ENCODE measurements around the gene CGREF1. TPM values are rescaled to one million over a fixed set of nuclear protein-coding genes. Genes with fewer than 3 reads are reported as not detected.

Gene CGREF1
- total RNA-seq, 1 experiment from 2014 or later, result 1.3 TPM

DNA sequence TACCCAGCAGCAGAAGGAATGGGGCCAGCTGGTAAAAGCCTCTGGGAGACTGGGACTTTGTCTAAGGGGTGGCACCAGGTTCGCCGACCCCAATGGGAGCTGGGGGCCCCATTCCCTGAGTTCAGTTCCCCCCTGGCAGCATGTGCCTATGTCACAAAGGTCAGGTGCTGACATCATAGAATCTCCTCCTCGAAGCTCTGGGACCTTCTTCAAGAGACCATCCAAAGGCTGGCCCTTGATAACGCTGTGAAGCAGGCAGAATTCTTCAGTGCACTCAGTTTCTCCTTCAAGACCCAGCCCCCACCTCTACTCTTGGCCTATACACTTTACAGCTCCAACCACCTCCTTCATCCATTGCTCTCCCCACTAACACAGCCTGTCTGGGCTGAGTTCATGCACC lies 20.4 kb upstream of the CGREF1 start, which contains the start of gene PRR30:
Gene PRR30 (minus strand): TSS at position 101 of the 400 bp plus-strand sequence. CDS start 1,081 bp downstream, outside the sequence.
- no peak for DNase-seq (ENCODE audit: low spot score)
- in situ Hi-C loops (cut with HindIII; ENCODE audit: low sequenced_read_pairs), result no loop called here

DNA sequence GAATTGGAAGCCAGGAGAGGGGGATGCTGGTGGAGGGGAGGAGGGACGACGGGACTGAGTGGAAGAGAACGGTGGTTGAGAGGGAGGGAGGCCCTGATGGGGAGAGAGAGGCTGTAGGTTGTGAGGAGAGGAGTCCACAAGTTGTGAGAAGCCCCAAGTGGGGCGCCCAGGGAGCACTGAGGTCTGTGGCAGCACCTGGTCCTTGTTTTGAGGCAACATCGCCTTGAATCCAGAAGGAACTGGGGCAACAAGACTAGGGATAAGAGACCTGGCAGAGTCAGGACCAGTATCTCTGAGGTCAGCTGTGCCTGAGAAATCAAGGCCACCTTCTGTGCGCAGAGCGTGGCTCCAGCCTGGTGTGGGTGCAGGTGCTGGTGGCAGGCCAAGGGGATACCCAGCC lies 19.2 kb upstream of the CGREF1 start:
- in situ Hi-C loops (cut with HindIII; ENCODE audit: low sequenced_read_pairs), result no loop called here
- no peak for DNase-seq (ENCODE audit: low spot score)

DNA sequence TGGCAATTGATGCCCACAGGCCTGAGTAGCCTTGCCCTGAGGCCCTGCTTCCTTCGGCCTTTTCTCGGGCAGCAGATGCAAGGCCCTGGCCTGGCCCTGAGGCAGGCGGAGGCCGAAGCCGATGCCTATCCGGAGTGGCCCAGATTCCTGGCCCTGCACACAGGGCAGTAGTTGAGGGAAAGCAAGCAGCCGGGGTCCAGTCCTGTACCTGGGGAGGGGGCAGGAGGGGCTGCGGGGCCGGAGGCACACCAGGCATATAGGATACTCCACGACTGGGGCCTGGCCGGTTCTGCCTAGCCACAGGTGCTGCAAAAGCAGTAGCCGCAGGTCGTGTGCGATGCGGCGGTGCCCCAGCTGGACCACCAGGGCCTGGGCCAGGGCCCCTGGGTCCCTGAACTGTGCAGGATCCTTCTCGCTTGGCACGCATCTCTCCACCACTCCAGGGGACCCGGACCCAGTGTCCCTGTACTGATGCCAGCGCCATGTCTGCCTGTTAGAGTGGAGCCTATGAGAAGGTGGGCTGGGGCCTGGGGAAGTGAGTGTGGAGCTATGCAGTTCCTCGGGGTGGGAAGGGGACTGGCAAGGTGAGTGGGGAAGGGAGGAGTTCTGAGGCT lies 18.5 kb upstream of the CGREF1 start:
- DNase-seq (ENCODE audit: low spot score), result no peak
- in situ Hi-C loops (cut with HindIII; ENCODE audit: low sequenced_read_pairs), result no loop called here

- DNase-seq (ENCODE audit: low spot score), result no peak
- in situ Hi-C loops (cut with HindIII; ENCODE audit: low sequenced_read_pairs), result no loop called here
Observed at GRCh38 chr2:27136751-27137150, 17.8 kb upstream of the CGREF1 start.

GRCh38 chr2:27135478-27135955 lies 16.6 kb upstream of the CGREF1 start:
- DNase-seq (ENCODE audit: low spot score), result no peak
- in situ Hi-C loops (cut with HindIII; ENCODE audit: low sequenced_read_pairs), result no loop called here

DNA sequence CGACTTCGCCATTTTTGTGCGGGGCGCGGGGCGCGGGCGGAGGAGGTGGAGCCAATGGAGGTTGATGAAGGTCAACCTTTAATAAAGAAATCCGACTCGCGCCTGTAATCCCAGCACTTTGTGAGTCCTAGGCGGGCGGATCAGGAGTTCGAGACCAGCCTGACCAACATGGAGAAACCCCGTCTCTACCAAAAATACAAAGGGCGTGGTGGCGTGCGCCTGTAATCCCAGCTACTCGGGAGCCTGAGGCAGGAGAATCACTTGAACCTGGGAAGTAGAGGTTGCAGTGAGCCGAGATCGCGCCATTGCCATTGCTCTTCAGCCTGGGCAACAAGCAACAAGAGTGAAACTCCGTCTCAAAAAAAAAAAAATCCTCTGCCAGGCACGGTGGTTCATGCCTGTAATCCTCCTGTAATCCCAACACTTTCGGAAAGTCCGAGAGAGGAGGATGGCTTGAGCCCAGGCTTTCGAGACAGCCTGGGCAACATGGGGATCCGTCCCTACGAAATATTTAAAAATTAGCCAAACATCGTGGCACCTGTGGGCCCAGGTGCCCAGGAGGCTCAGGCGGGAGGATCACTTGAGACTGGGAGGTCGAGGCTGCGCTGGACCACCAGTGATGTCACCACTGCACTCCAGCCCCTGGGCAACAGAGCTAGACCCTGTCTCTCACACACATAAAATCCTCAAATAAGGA lies 16.0 kb upstream of the CGREF1 start:
- in situ Hi-C loops (cut with HindIII; ENCODE audit: low sequenced_read_pairs), result no loop called here
- no peak for DNase-seq (ENCODE audit: low spot score)

DNA sequence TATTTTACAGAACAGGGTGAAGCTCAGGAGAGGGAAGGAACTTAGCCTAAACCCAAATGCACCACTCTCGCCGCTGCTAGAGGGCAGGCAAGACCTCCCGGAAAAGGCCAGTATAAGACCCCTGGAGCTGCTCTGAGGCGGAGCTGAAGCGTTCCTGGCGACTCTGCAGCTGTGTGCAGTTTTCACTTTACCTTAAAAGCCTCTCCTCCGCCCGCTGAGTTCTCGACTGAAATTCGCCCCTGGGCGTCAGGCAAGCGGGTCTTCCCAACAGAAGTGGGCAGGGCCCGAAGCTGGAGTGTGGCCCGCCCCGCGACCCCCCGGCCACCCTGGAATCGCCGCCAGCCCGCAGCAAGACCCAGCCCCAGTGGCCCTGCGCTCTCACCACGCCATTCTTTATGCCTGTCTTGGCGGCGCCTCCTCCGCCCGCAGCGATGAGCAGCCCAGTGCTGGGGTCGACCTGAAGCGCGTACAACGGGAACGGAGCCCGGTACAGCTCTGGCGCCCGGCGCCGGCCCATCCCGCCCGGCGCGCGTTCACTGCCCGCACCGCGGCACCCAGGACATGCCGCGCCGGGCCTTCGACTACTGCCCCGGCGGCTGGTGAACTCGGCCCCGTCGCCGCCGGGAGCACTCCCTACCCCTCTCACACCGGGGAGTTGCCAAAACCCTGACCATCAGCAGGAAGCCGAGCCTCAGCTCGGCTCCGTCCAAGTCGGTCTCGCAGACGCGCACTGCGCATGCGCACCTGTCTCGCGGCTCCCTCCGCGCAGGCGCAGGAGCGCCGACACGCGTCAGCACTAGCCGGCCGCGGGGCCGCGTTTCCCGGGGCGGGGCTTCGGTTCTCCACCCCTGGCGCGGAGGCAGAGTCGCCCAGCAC lies 15.2 kb upstream of the CGREF1 start, which contains the start of gene PREB:
Gene PREB (minus strand): TSS at position 732 of the 876 bp plus-strand sequence. CDS start 215 bp downstream, at position 517.
- in situ Hi-C loops (cut with HindIII; ENCODE audit: low sequenced_read_pairs), result no loop called here
- peak; percentile 94 for DNase-seq (ENCODE audit: low spot score)

- in situ Hi-C loops (cut with HindIII; ENCODE audit: low sequenced_read_pairs), result no loop called here
- peak; percentile 57 for DNase-seq (ENCODE audit: low spot score)
Observed at GRCh38 chr2:27133195-27133875, 14.4 kb upstream of the CGREF1 start.

- DNase-seq (ENCODE audit: low spot score), result no peak
- in situ Hi-C loops (cut with HindIII; ENCODE audit: low sequenced_read_pairs), result no loop called here
Observed at GRCh38 chr2:27131429-27131828, 12.5 kb upstream of the CGREF1 start.

DNA sequence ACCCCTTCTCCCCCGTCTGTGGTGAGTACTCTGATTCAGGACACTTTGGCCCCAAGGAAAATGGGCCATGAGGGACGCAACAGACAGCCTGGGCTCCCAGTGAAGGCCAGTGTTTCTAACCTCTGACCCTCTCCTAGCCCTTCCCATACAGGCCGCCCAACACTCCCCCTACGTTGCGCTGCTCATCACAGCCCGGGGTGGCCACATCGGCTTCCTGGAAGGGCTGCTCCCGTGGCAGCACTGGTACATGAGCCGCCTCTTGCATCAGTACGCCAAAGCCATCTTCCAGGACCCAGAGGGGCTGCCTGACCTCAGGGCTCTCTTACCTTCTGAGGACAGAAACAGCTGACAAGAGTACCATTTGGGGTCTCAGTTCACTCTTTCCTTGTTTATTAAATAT lies 11.5 kb upstream of the CGREF1 start:
- in situ Hi-C loops (cut with HindIII; ENCODE audit: low sequenced_read_pairs), result no loop called here
- DNase-seq (ENCODE audit: low spot score), result no peak

GRCh38 chr2:27128668-27129571 lies 10.0 kb upstream of the CGREF1 start:
- DNase-seq (ENCODE audit: low spot score), result no peak
- in situ Hi-C loops (cut with HindIII; ENCODE audit: low sequenced_read_pairs), result no loop called here

DNA sequence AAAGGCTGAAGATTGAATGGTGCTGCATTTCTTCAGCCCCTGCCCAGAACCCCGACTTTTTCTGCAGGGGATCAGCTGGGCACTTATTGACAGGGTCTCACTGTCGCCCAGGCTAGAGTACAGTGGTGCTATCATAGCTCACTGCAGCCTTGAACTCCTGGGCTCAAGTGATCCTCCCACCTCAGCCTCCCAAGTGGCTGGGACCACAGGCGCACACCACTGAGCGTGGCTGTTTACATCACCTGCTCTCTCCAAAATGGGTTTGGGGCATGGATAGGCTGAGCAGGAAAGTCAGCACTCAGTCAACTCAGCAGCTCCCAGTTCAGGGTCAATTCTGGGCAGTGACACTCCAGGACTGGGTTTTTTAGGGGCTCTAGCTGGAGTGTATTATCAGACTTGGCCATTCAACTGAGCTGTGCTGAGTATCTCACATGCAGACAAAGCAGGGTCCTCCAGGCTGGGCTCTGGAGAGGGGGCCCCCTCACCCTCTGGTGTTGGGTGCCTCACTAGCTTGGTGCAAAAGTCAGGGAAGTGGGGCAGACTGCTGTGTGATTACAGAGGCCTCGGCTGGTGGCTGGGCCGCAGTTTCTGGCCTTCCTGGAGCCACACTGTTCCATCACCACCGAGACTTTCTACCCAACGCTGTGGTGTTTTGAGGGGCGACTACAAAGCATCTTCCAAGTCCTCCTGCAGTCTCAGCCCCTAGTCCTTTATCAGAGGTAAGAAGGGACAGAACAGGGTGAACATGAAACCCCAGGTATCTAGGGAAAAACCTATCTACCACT lies 9.1 kb upstream of the CGREF1 start:
- in situ Hi-C loops (cut with HindIII; ENCODE audit: low sequenced_read_pairs), result no loop called here
- DNase-seq (ENCODE audit: low spot score), result no peak

DNA sequence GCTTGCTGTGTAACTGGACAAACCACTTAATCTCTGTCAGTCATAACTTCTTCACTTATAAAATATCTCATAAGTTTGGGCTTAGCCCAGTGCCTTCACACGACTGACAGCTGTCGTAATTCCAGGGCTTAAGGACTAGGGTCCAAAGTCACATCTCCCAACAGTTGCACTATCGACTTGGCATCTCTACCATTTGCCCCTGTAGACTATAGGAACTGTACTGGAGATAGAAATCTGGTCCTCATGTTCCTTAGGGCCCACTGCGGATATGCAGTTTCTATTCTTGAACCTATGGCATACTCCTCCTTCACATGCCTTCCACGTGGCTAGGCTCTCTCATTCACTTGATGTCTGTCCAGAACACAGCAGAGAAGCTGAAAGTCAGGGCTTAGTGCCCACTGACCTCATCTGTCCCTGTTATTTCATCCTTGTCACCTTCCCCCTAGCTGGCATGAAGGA lies 7.4 kb upstream of the CGREF1 start:
- DNase-seq (ENCODE audit: low spot score), result no peak
- in situ Hi-C loops (cut with HindIII; ENCODE audit: low sequenced_read_pairs), result no loop called here

GRCh38 chr2:27125104-27125503 lies 6.2 kb upstream of the CGREF1 start:
- DNase-seq (ENCODE audit: low spot score), result no peak
- in situ Hi-C loops (cut with HindIII; ENCODE audit: low sequenced_read_pairs), result no loop called here

GRCh38 chr2:27123302-27124150 lies 4.6 kb upstream of the CGREF1 start, which contains the start of gene ABHD1:
Gene ABHD1 (plus strand): TSS chr2:27123815. CDS start chr2:27123949, 134 bp downstream.
- DNase-seq (ENCODE audit: low spot score), result peak; percentile 72
- in situ Hi-C loops (cut with HindIII; ENCODE audit: low sequenced_read_pairs), result no loop called here

DNA sequence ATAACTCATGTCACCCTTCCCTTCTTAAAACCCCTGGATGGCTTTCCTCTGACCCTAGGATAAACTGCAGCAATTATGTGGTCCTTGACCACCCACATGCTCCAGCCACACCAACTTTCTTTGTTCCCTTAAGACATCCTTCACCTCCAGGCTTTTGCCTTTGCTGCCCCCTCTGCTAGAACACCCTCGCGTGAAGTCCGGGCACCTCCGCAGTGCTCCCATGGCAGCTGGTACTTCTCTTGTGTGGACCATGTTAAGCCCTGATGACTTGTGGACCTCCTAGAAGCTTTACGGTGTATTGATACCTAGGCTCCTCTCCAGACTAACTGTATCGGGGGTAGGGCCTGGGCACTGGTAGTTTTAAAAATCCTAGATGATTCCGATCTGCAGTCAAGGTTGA lies 3.9 kb upstream of the CGREF1 start:
- DNase-seq (ENCODE audit: low spot score), result no peak
- in situ Hi-C loops (cut with HindIII; ENCODE audit: low sequenced_read_pairs), result no loop called here

All from G401 (cell line).